DOHH2 (cell line): ENCODE results near the gene HINT3.

Source experiments
- CTCF ChIP-seq: fragments of 200-600 bp; sonication (generic); IDR thresholded peaks from one replicate; pipeline ENCODE4 v1.5.1; 2014; ENCODE audit warnings: antibody characterized with exemption, mild to moderate bottlenecking, low read depth, low read length; ENCODE audit not compliant: poor library complexity, severe bottlenecking
- EZH2phosphoT487 ChIP-seq: fragments of 200-600 bp; sonication (generic); IDR thresholded peaks from 2 replicates; pipeline ENCODE4 v1.6.1; 2017; ENCODE audit warnings: borderline replicate concordance, mild to moderate bottlenecking, antibody characterized with exemption, low read length, moderate library complexity, mixed read lengths

GRCh38 chr6:125957845-125958244 lies 1.3 kb downstream of the HINT3 start:
- TF ChIP-seq CTCF (no peak), EZH2phosphoT487 (no peak)
